DND-41 (cell line): Measurements from ENCODE around the gene THSD7B.
"Not testable (repeated sequence)": the region's sequence is repeated elsewhere in the genome, so short reads cannot be mapped to it uniquely, and the experiment has no call there.

Source experiments
- ATAC-seq: fragments of 200-7000 bp; cut with Tn5 transposase; 3 replicates; pipeline ENCODE4 v1.9.1; 2021; ENCODE audit warnings: low read depth; ENCODE audit not compliant: insufficient read depth
- DNase-seq: peaks from one replicate; pipeline ENCODE4 v3.0.0-alpha.2; 2020
- H2AFZ ChIP-seq: 2 replicates; pipeline ENCODE4 v1.6.0; 2012; ENCODE audit warnings: low read depth, low read length
- H3K27ac ChIP-seq: 2 replicates; pipeline ENCODE4 v1.5.1; 2012; ENCODE audit warnings: low read length, inconsistent platforms
- H3K27me3 ChIP-seq: fragments of 200-600 bp; sonication (generic); 2 replicates; pipeline ENCODE4 v1.6.0; 2012; ENCODE audit warnings: low read length, mild to moderate bottlenecking, inconsistent platforms; ENCODE audit not compliant: insufficient read depth, poor library complexity
- H3K36me3 ChIP-seq: 2 replicates; pipeline ENCODE4 v1.5.1; 2012; ENCODE audit warnings: low read length, inconsistent platforms; ENCODE audit not compliant: insufficient read depth
- H3K4me1 ChIP-seq: 2 replicates; pipeline ENCODE4 v1.5.1; 2012; ENCODE audit warnings: mild to moderate bottlenecking, low read length; ENCODE audit not compliant: insufficient read depth
- H3K4me2 ChIP-seq: 2 replicates; pipeline ENCODE4 v1.6.0; 2012; ENCODE audit warnings: mild to moderate bottlenecking, moderate library complexity, low read length, inconsistent platforms; ENCODE audit not compliant: insufficient read depth
- H3K4me3 ChIP-seq, 2 experiments: fragments of 200-600 bp in 1 of 2; shearing (Covaris generic) in 1 of 2; 2 replicates each; pipeline ENCODE4 v1.5.1; 2012 to 2016; ENCODE audit warnings: inconsistent platforms in 2 of 2, low read length in 2 of 2, mild to moderate bottlenecking in 2 of 2, low read depth in 1 of 2, moderate library complexity in 1 of 2
- H3K79me2 ChIP-seq: 2 replicates; pipeline ENCODE4 v1.6.0; 2012; ENCODE audit warnings: low read length, inconsistent platforms; ENCODE audit not compliant: insufficient read depth
- H3K9ac ChIP-seq: 2 replicates; pipeline ENCODE4 v1.6.0; 2012; ENCODE audit warnings: low read depth, mild to moderate bottlenecking, inconsistent platforms, low read length, moderate library complexity
- H3K9me3 ChIP-seq: 2 replicates; pipeline ENCODE4 v1.5.1; 2012; ENCODE audit warnings: low read length, moderate library complexity, mild to moderate bottlenecking, inconsistent platforms; ENCODE audit not compliant: insufficient read depth, severe bottlenecking
- H4K20me1 ChIP-seq: 2 replicates; pipeline ENCODE4 v1.6.0; 2012; ENCODE audit warnings: low read length; ENCODE audit not compliant: insufficient read depth
- EZH2 ChIP-seq: IDR thresholded peaks from 3 replicates; pipeline ENCODE4 v1.6.1; 2012; ENCODE audit warnings: borderline replicate concordance, low read depth, mild to moderate bottlenecking, moderate library complexity, low read length, inconsistent platforms; ENCODE audit not compliant: severe bottlenecking
- TF ChIP-seq, protein P1 (sequence below): IDR thresholded peaks from 2 replicates; pipeline ENCODE4 v1.5.1; 2012; ENCODE audit warnings: borderline replicate concordance, low read length, moderate library complexity, mild to moderate bottlenecking; ENCODE audit not compliant: poor library complexity, severe bottlenecking; ENCODE audit errors: extremely low read depth

The THSD7B gene

DNA sequence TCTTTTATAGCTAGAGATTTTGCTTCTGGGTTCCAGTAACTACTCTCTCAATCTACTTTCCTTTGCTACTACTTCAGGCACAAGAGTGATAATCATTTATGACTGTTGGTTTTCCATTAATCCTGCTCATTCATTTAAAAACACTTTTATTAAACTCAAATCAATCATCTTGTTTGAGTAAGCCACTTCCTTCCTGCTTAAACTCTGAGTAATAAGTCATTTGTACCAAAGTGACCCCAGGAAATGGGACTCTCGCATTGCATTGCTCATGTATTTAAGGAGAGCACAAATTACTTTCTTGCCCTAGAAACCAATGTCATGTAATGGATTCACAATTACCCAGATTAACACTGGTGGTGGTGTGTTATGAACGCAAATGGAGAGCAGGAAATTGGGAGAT, 928.2 kb downstream of the THSD7B start:
- H3K4me2 ChIP-seq, result no peak overlapping the region
- TF ChIP-seq, protein P1, sequence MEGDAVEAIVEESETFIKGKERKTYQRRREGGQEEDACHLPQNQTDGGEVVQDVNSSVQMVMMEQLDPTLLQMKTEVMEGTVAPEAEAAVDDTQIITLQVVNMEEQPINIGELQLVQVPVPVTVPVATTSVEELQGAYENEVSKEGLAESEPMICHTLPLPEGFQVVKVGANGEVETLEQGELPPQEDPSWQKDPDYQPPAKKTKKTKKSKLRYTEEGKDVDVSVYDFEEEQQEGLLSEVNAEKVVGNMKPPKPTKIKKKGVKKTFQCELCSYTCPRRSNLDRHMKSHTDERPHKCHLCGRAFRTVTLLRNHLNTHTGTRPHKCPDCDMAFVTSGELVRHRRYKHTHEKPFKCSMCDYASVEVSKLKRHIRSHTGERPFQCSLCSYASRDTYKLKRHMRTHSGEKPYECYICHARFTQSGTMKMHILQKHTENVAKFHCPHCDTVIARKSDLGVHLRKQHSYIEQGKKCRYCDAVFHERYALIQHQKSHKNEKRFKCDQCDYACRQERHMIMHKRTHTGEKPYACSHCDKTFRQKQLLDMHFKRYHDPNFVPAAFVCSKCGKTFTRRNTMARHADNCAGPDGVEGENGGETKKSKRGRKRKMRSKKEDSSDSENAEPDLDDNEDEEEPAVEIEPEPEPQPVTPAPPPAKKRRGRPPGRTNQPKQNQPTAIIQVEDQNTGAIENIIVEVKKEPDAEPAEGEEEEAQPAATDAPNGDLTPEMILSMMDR, result no peak
- TF ChIP-seq EZH2, result no peak

DNA sequence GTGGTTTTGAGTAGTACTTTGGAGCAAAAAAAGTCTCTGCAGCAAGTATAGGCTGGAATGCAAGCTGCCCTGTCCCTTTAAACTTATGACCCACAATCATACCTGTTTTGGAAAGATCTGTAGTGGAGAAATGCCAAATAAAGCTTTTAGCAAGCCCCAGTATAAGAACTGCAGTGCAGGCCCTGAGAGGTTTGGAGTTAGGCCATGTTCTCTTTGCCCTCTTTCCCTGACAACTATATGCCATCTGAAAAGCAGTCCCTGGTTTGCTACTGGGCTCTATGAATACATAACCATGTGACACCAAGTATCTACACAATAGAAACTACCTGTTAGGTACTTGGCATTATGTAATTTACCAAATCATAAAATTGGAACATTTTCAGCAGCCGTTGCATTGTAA, 931.6 kb downstream of the THSD7B start:
- peaks cover 3% of the 10 kb centered on the region for H3K9me3 ChIP-seq
- ATAC-seq, result no peak
- H3K4me1 ChIP-seq, result no peaks in the 10 kb centered on the region
- H3K9ac ChIP-seq, result no peak overlapping the region
- H3K27me3 ChIP-seq, result no peaks in the 10 kb centered on the region
- no peak for DNase-seq
- no peak overlapping the region for H3K4me2 ChIP-seq
- no peak for TF ChIP-seq EZH2
- TF ChIP-seq, protein P1, result no peak
- H3K79me2 ChIP-seq, result no peaks in the 10 kb centered on the region
- no peak overlapping the region for H2AFZ ChIP-seq
- H3K27ac ChIP-seq, result no peak overlapping the region
- H3K4me3 ChIP-seq, result no peak overlapping the region
- H4K20me1 ChIP-seq, result no peaks in the 10 kb centered on the region
- no peaks in the 10 kb centered on the region for H3K36me3 ChIP-seq

More for the DNA sequence above, 928.2 kb downstream of the THSD7B start:
- no peaks in the 10 kb centered on the region for H3K36me3 ChIP-seq
- H3K27me3 ChIP-seq, result no peaks in the 10 kb centered on the region
- no peaks in the 10 kb centered on the region for H4K20me1 ChIP-seq
- H3K9ac ChIP-seq, result no peak overlapping the region
- H3K79me2 ChIP-seq, result no peaks in the 10 kb centered on the region
- no peak overlapping the region for H3K27ac ChIP-seq
- no peaks in the 10 kb centered on the region for H3K9me3 ChIP-seq
- no peak overlapping the region for H2AFZ ChIP-seq
- DNase-seq (no peak), ATAC-seq (no peak)
- H3K4me3 ChIP-seq, result no peak overlapping the region
- no peaks in the 10 kb centered on the region for H3K4me1 ChIP-seq

DNA sequence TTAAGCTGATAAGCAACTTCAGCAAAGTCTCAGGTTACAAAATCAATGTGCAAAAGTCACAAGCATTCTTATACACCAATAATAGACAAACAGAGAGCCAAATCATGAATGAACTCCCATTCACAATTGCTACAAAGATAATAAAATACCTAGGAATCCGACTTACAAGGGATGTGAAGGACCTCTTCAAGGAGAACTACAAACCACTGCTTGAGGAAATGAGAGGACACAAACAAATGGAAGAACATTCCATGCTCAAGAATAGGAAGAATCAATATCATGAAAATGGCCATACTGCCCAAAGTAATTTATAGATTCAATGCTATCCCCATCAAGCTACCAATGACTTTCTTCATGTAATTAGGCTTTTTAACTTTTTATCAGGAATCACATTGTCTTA, 934.9 kb downstream of the THSD7B start:
- not testable (repeated sequence) for H3K4me2 ChIP-seq, H4K20me1 ChIP-seq, H3K4me1 ChIP-seq, H2AFZ ChIP-seq, H3K9me3 ChIP-seq, H3K9ac ChIP-seq, H3K27me3 ChIP-seq, H3K79me2 ChIP-seq, DNase-seq, H3K36me3 ChIP-seq, H3K4me3 ChIP-seq, H3K27ac ChIP-seq, ATAC-seq

DNA sequence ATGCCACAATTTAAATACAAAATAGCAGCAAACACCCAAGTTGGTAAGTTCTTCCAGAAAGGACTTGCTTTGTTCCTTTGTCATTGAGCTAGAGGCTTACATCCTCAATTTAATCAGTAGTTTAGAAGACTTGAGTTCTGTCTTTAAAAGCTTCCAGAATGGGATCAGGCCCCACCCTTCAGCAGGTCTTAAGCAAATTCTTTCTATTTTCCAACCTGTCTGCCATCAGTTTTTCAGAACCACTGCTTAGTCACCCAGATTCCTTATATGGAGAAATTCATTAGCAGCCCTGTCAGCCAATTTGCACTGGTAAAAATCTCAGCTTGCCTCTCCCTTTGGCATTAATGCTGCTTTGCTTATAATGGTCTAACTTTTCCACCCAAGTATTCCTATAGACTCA, 935.3 kb downstream of the THSD7B start:
- Histone ChIP-seq H2AFZ (no peak overlapping the region), H3K79me2 (no peaks in the 10 kb centered on the region), H3K4me3 (no peak overlapping the region), H3K27ac (no peak overlapping the region), H3K27me3 (no peaks in the 10 kb centered on the region), H3K36me3 (no peaks in the 10 kb centered on the region), H3K4me2 (no peak overlapping the region), H3K4me1 (no peaks in the 10 kb centered on the region), H3K9ac (no peak overlapping the region), H3K9me3 (peaks cover 3% of the 10 kb centered on the region), H4K20me1 (no peaks in the 10 kb centered on the region)
- ATAC-seq (no peak), DNase-seq (no peak)
- TF ChIP-seq EZH2, result no peak
- TF ChIP-seq, protein P1, result no peak
